ENCODE measurements around the gene H6PD. TPM values are rescaled to one million over a fixed set of nuclear protein-coding genes. Genes with fewer than 3 reads are reported as not detected.

The H6PD gene, protein sequence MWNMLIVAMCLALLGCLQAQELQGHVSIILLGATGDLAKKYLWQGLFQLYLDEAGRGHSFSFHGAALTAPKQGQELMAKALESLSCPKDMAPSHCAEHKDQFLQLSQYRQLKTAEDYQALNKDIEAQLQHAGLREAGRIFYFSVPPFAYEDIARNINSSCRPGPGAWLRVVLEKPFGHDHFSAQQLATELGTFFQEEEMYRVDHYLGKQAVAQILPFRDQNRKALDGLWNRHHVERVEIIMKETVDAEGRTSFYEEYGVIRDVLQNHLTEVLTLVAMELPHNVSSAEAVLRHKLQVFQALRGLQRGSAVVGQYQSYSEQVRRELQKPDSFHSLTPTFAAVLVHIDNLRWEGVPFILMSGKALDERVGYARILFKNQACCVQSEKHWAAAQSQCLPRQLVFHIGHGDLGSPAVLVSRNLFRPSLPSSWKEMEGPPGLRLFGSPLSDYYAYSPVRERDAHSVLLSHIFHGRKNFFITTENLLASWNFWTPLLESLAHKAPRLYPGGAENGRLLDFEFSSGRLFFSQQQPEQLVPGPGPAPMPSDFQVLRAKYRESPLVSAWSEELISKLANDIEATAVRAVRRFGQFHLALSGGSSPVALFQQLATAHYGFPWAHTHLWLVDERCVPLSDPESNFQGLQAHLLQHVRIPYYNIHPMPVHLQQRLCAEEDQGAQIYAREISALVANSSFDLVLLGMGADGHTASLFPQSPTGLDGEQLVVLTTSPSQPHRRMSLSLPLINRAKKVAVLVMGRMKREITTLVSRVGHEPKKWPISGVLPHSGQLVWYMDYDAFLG
- 13.4 TPM for polyA plus RNA-seq (2013, experiment 1 of 2; ENCODE audit: insufficient read length)
- polyA plus RNA-seq (2013, experiment 2 of 2; ENCODE audit: insufficient read length), result 22.7 TPM

DNA sequence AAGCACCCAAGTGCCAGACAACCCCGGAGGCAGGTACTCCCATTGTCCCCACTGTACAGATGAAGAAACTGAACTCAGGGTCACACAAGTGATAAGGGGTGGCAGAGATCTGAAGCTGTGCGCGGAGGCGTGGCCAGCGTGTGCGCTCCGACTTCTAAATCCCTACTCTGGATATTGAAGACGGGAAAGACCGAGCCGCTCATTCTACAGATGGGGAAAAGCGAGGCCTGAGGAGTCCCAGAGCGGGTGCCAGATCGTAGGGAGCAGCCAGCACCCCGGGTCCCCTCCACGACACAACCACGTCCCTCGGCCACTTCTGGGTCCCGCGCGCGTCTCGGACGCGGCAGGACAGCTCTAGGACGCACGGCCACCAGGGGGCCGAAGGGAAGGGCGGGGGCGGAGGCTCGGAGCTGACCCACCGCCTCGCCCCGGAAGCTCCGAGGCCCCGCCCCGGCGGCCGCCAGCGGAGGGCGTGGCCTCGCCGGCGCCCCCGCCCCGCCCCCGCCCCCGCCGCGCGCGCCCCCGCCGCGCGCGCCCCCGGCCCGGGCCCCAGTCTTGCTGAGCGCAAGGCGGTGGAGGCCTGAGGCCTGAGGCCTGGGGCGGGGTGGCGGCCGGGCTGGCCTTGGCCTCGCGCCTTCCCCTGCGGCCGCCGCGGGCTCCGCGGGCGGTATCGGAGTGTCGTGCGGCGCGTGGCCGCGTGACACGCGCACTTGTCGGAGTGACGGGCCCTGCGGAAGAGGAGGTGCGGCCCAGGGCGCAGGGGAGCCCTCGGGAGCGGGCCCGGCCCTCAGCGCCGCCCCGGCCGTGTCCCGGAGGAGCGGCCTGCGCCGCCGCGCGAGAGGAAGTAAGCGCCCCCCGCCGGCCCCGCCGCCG, at the start of gene H6PD:
H6PD (plus strand) TSS at position 552 of the 873 bp plus-strand sequence. CDS start 10,161 bp downstream, outside the sequence.
- peak; percentile 77 for DNase-seq

DNA sequence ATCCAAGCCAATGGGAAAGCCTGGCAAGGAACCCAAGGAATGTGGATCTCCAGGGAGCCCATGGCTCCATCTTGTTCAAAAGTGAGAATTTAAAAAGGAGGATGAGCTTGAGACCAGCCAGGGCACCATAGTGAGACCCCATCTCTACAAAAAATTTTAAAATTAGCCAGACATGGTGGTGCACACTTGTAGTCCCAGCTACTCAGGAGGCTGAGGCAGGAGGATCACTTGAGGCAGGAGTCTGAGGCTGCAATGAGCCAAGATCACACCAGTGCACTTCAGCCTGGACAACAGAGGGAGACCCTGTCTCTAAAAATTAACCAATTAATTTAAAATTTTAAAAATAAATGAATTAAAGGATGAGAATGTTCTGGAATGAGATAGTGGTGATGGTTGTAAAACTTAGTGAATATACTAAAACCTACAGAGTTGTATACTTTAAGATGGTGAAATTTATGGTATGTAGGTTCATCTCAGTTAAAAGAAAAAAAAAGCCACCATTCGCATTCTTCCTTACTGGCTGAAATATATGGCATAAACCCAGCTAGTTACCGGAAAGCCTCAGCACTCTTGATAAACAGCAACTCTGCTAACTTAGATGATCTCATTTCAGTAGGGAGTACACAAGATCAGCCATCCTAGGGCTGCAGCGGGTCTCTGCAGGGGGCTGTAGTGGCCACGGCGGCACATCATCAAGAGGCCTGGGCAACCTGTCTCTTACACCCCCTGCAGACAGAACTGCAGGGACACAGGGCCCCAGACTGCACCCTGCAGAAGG, 48.3 kb upstream of the H6PD start:
- DNase-seq, result peak; percentile 45

DNA sequence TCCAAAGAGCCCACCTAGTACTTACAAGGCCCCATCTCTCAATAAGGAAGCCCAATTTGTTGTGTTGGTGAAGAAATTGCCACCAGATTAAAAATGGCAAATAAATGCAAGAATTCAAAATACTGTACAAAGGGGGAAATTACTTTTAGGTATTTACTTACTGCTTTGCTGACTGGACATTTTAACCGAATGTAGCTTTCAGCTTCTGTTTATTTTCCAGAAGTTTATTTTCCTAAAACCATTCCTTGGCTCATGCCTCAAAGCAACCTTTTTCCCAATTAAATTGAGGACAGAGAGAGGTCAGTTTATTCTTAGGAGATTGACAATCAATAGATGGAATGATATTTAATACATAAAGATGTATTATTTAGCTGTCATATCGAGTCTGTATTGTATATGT, 47.6 kb upstream of the H6PD start:
- DNase-seq, result no peak

DNA sequence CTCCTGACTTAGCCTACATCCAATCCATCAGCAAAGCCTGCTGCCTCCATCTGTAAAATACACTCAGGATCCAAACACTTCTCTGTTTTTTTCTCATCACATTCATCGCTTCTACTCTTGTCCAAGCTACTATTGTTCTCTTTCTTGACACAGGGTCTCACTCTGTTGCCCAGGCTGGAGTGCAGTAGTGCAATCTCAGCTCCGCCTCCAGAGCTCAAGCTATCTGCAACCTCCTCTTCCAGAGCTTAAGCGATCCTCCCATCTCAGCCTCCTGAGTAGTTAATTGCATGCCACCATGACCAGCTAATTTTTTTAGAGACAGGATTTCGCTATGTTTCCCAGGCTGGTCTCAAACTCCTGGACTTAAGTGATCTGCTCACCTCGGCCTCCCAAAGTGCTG, 44.3 kb upstream of the H6PD start:
- DNase-seq, result no peak

DNA sequence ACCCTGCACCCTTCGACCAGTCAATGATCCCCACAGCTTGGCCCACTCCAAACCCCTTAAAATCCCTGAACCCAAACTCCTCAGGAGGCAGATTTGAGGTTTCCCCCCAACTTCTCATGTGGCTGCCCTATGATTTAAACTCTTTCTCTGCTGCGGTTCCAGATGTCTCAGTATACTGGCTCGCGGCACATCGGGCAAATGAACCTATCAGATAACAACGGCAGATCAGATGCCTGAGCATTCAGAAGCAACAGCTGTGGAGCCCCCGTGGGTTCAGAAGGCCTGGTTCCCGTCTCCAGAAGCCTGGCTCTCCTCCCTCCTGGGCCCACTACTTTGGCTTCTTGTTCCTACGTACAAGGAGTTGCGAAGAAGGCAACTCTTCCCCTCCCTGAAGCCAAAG, 43.3 kb upstream of the H6PD start:
- DNase-seq, result no peak

DNA sequence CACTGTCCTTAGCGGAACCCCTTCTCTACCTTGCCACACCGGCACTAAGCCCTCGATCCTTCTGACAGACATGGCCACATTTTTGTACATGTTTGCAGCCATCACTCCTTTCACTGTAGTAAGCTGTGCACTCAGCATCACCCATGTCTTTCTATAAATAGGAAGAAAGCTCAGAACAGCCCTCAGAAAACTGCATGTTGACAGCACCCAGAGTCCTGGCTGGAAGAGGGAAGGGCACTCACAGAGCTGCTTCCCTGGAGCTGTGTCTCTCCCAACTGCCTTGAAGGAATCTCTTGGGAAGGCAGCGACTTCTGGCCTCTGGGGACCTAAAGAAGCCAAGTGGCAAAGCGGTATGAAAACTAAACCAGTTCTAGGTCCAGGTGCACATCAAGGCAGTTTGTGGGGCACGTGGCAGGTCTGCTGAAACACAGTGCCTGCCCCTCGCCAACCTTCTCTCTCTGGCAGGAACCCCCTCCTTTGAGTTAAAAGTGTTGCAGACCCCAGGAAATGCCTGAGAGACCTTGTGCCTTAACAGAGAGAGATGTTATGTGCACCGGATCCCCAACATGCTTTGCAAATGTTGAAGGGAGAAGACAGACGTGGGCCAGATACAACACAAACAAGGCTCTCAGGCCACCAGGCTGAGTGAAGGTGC, 41.9 kb upstream of the H6PD start:
- no peak for DNase-seq

DNA sequence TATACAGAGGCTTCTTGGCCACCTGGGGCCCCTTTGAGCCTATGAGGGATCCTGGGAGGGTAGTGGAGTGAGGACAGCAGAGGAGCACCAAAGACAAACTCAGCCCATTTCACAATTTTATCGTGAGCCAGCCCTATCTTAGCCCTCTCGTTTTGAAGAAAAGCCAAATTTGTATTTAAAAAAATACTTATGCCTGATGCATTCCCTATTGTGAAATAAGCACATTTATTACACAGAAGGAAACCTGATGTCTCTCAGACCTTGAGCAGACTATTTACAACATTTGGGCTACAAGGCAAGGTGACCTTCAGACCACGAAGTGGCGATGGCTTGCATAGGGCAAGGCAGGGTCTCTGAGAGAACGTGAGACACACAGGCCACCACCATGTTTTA, 41.3 kb upstream of the H6PD start:
- DNase-seq, result no peak

DNA sequence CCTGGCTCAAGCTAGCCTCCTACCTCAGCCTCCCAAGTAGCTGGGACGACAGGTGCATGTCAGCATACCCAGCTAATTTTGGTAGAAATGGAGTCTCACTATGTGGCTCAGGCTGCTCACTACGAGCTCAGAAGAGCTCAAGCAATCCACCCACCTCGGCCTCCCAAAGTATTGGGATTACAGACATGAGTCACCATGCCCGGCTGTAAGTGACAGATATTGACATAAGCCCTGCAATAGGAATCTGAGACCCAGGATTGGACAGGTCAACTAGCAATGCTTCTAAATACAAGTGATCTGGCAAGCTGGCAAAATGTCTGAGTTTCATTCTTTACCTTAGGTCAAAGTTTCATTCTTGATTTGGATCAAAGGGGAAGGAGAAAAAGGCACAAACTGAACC, 40.5 kb upstream of the H6PD start:
- no peak for DNase-seq

DNA sequence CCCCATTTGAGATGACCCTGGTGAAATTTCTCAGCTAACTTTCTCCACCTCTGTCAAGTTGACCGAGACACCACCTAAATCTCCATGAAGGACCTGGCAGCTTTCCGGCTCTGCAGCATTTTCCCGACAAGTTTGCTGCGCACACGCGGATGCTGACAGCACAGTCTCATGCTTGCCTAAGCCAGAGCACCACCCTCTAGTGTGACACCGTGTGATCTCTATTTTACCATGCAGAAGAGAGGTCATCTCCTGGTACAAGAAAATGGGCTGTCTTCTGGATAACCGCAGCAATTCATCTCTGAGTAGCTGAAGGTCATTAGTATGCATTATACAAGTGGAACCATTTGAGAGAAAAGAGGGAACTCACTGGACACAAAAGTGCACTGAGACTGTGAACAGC, 38.9 kb upstream of the H6PD start:
- no peak for DNase-seq

DNA sequence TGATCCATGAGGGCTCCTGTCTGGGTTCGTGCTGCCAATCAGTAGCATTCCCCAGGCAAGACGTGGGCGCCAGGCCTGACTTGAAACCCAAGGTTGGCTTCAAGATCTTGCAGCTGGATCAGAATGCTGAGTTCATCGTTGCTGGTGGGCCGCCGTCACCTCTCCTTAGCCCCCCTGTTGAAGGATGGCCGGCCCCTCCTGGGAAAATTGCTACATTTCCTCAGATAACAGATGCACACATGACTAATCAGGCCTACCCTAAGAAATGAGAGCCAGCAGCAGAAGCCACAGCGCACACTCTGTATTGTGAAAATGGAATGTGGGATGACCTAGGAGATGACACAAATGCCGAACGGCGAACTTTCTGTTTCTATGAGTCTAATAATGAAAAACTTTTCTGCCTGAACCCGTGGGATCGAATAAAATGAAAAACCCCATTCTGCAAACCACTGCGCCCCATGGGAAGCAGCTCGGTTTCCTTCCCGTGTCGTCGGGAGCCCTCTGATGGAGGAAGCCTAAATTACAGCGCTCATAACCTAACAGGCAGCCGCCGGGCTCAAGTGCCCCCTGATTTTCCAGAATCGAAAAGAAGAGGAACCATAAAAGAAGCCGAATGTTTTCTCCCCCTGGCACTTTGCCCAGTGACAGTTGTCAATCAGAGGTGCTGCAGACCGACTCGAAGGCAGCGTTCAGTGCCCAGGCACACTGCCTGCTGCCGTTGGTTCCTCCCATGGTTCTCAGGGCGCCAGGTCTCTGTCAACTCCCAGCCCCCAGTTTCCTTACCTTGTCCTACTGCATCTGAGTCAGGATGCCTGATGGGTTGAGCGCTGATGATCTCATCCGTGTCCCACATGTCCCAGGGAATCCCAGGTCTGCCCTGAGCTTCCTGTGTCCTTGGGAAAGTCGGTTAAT, 38.2 kb upstream of the H6PD start:
- peak; percentile 74 for DNase-seq

DNA sequence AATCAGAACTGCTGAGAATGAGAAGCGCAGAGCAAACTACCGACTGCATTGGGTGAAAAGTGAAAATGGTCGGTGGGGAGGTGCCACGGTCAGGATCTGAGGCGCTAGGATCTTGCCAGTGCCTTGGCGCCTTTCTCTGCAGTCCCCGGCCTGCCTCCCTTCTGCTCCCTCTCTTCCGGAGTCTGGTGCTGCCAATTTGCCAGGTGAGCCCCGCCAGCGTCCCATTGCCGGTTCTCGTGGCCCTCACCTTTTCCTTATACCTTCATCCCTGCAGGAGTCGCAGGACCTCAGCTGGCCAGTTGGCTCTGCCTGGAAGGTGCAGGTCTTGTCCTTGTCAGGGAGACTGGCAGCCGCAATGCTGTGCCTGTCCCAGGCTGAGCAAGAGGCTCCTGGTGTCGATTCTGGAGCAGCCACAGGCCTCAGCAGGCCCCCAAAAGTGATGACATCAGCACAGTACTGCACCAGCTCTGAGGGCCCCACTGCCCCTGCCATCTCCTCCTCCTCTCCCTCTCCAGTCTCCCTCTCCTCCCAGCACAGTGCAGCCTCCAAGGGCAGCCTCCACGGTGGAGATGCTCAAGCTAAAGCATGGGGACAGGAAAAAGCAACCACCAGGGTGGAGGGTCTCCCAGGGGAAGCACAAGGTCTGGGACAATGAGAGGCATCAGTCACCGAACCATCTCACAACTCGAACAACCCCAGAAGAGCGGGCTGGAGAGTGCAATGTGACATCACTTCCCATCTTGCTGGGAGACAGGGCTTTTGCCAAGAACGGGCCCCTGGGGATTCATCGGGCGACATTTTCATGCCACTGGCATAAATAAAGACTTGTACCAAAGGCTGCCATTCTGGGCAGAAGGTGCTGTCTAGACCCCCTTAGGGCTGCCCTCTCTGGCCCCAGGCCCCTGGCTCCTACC, 37.1 kb upstream of the H6PD start:
- no peak for DNase-seq

DNA sequence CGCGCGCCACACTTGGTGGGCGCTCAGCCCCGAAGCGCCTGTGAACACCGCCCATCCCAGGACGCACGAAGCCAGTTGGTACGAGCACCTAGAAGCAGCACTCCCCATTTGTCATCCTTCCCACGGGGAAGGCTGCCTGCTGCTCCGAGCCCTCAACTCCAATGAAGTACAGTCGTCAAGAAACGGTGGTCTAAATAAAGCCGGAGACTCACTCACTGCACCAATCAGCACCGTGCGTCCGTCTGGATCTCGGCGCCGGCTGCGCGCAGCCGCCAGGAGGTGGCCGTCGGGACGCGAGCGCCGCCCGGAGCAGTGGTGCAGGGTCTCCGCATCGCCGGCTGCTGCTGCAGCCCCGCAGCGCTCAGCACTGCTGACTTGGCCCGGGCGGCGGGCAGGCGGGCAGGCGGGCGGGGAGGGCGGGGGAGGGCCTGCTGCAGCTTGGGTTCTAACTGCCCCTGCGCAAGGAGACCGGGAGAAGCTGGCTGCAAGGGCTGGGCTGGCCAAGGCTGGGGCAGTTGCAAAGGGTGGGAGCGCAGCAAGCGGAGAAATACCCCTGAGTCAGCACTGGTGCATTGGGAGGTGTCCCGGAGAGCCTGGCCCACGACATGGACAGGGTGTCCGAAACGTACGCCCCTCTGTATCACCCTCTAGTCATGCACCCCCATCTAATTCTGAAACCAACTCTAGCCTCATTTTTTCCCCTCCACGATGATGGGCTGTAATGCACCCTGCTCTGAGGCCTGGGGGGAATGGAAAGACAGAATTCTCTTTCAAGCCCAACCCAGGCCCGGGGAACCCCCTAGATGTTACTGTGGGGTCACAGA, 35.8 kb upstream of the H6PD start:
- DNase-seq, result peak; percentile 33

DNA sequence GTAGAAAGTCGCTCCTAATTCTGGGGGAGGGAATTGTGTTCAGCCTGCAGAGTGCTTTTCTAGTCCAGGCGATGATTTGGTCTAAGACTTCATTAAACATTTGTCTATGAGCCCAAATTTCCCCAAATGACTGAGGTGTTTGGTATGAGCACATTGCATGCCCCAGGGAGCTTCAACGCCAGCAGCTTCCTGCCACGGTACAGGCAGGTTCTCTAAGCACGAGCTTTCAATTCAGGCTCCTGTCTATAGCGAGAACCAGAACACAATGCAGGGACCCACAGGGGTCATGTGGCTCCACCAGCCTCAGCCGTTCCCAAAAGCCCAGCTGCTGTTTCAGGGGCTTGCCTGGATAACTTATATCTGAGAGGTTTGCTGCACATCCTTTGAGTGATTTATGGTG, 34.1 kb upstream of the H6PD start:
- peak; percentile 35 for DNase-seq

DNA sequence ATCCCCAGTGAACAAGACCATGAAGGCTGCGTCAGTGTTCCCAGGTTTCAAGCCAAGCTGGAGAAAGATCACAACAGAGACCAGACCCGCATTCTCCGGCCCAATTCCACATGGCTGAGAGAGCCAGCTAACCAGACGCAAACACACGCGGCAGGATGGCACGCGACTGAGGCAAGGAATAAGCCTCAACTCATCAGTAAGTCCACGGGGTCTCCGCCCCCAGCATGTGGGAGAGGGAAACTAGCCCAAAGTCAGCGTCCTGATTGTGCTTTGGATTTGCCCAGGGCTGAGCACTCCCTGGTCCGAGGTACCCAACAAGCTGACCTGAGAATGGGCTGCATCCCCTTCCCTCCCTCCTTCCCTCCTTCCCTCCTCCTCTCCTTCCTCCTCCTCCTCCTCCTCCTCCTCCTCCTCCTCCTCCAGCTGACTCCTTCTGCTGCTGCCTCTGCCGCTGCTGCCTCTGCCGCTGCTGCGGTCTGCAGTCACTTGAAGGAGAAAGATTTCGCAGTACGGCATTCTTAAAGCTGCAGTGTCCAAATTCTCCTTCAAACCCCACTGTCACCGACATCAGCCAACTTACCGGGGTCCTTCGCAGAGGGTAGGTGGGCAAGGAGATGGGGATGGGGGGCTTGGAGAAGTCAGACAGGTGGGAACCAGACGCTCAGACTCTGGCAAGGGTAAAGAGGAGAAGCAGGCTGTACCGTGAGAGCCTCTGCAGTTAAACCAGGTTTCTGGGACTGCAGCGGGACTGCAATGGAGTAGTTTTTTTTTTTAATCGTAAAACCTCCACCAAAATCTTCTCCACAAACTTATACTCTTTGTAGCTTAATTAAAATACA, 33.0 kb upstream of the H6PD start:
- peak; percentile 46 for DNase-seq

DNA sequence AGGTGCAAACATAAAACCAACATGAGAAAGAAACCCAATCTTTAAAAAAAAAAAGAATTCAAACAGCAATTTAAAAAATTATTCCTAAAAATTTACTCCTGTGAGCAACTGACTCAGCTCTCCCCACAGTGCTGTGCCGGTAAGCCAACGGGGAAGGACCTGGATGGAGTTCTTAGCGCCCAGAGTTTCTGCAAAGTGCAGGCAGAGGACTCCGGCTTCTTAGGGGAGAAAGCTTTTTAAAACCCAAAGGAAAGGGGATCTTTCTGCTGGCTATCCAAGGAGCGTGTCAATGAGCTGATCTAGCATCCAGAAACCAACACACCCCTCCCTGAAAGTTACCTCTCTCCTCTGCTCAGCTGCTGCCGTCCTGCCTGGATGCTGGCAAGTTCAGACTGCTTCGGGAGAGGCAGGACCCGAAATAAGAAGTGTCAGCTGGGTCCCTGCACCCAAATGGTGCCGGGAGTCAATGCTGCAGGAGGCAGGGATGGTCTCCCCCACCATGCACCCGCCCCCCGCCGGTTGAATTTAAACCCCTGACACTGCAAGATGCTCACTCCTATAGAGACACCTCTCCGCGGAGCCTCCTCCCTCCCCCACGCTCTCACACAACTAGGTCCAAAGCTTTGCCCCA, 32.2 kb upstream of the H6PD start:
- no peak for DNase-seq

DNA sequence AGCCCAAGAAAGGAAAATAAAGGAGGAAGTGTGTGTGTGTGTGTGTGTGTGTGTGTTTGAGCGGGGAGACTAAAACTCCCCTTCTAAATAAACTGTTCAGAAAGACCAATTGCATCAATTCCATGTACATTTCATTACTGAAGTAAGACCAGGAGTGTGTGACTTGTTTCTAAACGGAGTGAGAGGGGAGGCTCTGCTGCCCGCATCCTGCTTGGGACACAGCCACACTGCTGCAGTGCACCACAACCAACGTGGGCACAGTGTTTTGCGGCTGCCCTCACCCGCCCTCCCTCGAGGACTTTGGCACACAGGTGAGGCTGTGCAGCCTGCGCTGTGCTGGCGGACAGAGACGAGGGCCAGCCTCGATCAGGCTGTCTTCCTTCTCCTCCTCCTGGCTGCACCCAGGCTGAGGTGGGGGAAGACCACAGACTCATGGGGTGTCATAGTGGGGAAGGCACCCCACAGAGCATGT, 31.0 kb upstream of the H6PD start:
- DNase-seq, result no peak

Measured in fibroblast of skin of back (primary cell).